Stimulated activated CD8-positive, alpha-beta memory T cell treated with anti-CD3 and anti-CD28 coated beads, Interleukin-7, amount 100 ng/mL, for 4 hours (primary cell): ENCODE data around the gene LGALS3.

Experiments used
- DNase-seq, 2 donors: peaks; one replicate each; pipeline ENCODE4 v3.0.0-alpha.2; 2020; ENCODE audit warnings: low read depth in 2 of 2

LGALS3 gene

DNA sequence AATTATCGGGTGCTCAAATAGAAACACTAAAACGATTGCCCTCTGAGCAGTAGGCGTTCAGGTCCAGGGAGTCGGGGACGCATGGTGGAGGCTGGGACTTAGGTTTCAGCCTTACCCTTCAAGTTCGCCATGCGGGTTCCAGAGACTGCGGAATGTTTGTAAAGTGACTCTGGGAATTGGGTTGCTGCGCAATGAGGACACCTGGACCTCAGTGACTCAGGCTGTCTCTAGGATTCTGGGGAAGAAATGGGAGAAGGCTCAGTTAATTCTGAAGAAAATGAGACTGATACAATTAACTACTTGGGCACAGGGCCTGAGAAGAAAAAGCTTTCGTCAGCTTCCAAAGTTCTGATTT is 1.1 kb downstream of the LGALS3 start:
- DNase-seq, result no peak

DNA sequence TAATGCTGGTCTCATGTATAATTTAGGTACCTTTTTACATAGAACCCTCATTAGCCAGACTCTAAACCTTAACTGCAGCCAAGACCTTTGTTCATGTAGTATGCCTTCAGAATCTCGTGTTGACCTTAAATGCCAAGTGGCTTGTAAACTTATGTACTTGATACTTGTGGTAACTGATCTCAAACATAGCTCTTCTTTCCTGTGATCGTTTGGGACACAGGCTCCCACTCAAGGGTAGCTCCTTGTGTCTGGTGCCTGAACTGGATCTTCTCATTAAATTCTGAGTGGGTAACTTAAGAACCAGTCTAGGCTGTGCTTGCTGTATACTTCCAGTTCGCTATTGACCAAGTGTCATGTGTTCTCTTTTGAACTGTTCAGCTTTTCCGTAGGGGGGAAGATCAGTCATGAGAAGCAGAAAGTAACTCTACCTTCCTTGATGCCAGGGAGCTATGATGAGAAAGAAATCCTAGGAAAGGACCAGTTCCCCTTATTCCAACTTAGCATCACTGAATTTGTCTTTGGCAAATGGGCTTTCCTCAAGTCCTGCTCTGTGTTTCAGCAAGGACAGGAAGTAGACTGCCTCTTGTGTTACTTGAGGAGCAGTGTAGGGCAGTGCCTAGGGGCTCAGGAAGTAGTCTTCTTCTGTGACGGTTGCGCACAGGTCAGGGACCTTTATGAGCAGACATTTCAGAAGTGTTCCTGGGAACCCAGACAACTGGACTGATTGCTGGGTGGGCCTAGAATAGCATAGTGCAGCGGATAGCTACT is 2.5 kb downstream of the LGALS3 start:
- DNase-seq, result no peak

DNA sequence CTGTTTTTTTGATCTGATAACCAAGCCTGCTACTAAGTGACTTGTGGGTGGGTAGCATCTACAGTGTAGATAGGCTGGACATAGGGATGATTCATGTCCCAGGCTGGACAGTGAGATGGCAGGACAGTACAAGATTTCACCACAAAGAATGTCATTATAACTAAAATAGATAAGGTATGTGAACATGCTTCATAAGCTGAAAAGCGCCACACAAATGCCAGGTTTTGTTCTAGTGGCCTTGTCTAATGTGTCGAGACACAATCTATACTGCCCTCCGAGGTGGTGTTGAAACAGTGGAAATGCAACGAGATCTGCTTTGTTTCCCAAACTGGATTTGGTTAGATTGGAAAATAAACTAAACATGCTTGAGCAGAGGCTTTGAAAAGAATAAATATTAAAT is 4.4 kb downstream of the LGALS3 start:
- DNase-seq, result no peak

DNA sequence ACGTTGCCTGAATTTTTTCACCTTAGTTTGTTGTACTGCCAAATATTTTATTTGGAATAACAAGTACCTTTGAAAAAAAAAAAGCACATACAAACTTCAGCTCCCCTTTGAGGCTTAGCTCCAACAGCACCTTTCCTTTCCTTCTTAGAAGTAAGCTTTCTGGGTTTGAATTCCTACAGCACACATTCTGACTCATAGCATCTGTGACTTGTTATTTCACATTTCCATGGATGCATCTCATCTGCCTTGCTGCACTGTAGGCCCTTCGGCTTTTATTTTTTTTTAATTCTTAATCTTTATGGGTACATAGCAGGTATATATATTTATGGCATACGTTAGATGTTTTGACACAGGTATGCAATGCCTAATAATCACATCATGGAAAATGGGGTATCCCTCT is 7.2 kb downstream of the LGALS3 start:
- no peak for DNase-seq

DNA sequence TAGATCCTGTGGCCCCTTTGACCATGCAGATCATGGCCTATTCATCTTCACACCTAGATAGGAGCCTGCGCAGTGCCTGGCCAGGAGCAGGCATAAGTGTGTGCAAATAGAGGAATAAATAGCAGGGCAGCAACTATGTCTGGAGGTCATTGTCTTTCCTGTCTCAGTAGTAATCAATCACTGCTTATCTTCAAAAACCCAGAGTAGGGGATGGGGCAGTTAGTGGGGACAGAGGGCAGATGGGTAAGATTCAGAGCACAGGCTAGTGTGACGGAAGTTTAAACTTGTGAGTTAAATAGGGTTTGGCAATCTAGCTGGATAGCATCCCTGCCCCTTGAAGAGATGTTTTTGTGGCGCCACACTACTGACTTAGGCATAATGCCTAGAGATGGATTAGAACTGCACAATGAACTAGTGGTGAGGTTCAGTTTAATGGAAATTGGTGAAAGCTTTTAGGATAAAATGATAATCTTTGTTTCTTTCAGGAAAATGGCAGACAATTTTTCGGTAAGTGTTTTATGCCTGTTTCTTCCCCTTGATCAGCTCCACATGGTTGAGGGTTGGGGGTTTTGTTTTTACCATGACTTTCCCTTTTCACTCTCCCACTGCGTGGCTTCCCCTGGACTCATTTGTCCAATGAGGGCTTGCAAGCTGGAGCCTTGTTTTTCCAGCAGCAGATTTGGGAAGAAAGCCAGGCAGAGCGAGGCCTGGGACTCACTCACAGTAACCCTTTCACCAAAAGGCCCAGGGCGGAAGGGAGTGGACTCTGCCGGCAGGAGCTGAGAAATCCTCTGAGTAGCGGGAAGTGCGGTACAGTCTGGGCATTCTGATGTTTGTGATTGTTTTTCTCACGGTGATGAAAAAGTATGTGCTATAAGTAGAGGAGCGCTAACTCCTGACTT is 8.1 kb downstream of the LGALS3 start:
- DNase-seq, result no peak

DNA sequence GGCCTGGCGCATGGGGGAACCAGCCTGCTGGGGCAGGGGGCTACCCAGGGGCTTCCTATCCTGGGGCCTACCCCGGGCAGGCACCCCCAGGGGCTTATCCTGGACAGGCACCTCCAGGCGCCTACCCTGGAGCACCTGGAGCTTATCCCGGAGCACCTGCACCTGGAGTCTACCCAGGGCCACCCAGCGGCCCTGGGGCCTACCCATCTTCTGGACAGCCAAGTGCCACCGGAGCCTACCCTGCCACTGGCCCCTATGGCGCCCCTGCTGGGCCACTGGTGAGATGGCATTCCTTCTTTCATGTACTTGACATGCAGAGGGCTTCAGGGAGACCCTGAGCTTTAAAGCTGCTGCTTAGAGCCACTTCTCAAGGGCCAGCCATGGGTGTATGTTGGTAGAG is 9.0 kb downstream of the LGALS3 start:
- DNase-seq, result no peak

DNA sequence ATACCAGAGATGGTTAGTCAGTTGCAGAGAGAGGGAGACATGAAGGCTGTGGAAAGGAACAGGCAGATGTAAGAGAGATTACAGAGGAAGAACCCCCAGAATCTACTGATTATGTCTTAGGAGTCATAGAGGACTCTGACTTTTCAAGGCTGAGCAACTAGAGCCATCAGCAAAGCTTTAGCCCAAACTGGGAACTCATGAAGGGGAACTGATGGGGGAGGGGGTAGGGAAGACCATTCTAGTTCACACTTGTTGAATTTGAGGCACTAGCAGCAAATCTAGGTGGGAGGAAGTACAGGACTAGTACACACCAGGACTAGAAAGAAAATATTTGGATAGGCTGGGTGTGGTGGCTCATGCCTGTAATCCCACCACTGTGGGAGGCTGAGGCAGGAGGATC is 10.1 kb downstream of the LGALS3 start:
- DNase-seq, result no peak

DNA sequence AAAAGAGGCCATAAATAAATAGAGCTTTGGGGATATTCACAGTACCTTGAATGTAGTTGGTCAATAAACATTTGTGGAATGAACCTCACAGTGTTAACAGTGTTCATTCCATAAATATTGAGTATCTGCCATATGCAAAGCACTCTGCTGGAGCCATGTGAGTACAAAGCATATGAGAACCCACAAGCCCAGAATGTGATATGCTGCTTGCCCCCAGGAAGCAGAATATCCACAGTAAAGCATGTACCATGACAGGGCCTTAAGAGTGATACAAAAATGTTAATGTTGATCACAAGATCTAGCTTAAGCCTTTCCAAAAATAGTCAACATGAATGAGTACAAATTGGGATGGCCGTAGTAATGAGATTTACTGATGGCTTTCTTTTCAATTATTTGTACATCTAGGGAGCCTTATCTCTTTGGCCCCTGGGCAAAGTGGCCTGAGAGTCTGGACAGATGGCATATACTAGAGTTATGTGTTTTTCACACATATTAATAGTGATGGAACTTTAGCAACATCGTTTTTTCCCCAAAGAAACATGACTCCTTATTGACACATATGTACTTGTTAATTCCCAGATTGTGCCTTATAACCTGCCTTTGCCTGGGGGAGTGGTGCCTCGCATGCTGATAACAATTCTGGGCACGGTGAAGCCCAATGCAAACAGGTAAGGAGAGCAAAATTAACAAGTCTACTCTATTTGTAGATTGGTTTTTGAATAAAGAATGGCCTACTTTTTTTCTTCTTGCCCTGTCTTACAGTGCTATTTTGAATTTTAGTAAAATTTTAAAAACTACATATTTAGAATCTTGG is 10.9 kb downstream of the LGALS3 start:
- DNase-seq, result no peak

DNA sequence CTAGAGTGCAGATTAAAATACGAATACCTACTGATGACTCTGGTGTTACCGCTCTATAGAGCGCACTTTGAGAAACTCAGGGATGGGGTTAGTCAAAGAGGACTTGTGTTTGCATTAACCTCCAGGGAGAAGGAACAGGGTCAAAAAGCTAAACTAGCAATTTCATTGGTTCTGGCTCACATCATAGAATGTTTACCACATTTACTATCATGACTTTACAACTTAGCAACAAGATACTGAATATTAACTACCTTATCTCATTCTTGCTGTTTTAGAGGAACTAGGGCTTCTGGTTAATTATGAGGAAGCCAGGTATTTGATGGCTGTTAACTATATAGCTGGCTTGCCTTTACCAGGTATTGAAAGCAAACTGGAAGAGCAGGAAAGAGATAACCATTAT is 12.8 kb downstream of the LGALS3 start:
- DNase-seq, result no peak

DNA sequence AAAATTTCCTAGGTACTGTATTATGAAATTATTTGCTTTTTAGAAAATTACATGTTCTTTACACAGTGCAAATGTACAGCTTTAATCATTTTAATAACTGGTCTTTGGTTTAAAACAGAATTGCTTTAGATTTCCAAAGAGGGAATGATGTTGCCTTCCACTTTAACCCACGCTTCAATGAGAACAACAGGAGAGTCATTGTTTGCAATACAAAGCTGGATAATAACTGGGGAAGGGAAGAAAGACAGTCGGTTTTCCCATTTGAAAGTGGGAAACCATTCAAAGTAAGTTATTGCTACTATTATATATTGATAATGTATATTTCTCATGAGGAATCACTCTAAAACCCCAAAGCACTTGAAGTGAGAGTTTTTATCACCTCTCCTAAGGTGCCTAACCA is 13.4 kb downstream of the LGALS3 start:
- DNase-seq, result no peak

DNA sequence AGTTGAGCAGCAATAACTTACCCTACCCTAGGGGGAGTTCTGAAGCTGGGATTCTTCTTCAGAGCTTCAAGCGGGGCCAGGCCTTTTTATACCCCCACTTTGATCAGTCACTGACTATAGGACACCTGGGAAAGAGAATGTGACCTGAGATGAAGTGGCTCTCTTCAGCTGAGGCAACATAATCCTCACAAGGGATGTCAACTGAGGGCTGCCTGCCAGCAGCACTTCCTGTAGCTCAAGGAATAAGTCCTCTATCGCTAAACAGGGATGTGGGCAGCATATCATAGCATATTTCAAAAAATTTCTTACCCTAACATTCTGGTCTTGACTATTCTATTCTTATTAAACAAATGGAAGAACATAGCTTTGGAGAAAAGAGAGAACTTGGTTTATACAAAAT is 17.4 kb downstream of the LGALS3 start:
- DNase-seq, result no peak

DNA sequence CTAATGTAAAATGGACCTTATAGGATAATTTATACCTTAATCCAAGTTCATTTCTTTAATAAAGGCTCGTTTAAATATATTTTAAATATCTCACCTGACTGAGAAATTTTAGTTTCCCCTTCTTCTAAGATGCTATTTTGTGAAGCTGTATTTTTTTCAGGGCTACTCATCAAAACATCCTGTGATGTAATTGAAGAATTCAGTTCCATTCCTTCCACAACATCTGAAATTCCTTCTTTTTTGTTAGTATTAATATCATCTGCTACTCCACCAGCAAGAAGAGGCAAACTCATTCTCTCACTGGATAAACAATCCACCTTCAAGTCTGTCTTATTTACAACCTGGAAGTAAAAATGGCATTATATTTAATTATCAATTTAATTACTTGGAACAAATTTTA is 22.5 kb downstream of the LGALS3 start:
- no peak for DNase-seq

DNA sequence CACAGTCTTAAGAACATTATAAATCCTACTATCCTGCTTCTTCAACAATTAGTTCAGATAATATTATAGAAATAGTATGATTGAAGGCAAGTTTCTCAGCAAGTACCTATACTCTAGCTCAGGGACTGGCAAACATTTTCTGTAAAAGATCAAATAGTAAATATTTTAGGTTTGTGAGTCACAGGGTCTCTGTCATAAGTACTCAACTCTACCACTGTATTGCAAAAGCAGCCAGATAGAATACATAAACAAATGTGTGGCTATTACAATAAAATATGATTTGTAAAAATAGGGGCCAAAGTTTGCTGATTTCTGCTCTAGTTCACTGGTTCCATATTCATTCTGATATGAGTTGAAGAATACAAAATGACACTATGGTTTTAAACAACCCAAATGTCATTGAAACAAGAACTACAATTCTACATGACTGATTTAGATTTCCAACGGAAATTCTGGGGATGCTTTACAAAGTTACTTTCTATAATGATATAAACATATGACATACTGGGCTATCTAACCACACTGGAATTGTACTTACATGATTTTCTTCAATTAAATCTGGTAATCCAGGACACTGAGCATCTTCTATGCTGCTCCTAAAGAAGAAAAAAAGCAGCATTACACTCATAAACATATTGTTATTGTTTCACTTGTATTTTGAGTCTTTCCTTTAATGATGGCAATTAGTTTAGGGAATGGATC is 23.2 kb downstream of the LGALS3 start:
- no peak for DNase-seq

DNA sequence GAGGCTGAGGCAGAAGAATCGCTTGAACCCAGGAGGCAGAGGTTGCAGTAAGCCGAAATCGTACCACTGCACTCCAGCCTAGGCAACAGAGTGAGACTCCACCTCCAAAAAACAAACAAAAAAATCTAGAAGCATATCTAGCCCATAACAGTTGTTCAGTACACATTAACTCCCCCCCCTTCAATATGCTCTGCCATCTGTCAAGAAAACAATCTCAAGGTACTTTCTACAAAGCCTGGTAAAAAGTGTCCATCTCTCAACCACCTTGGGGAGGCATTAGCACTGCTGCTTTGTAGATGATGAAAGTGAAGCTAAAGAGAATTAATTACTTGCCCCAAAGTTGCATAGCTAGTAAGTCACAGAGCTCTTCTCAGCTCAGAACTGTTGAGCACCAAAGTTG is 24.9 kb downstream of the LGALS3 start:
- no peak for DNase-seq

DNA sequence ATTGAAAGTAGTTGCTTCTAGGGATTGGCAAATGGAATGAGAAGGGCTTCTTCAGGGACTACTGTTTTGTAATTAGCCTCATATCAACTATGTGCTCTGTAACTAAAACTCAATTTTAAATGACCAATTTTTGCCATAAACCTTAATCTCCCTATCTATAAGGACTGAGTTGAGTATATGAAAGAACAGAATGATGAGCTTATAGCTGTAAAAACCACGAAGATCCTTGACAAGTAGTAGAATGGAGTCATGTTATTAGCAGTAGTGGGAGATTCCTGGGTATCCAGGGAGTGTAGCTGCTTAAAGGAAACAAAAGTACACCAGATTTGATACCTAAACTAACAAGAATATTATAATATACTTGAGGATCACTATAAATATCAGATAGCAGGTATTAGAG is 28.0 kb downstream of the LGALS3 start:
- no peak for DNase-seq

DNA sequence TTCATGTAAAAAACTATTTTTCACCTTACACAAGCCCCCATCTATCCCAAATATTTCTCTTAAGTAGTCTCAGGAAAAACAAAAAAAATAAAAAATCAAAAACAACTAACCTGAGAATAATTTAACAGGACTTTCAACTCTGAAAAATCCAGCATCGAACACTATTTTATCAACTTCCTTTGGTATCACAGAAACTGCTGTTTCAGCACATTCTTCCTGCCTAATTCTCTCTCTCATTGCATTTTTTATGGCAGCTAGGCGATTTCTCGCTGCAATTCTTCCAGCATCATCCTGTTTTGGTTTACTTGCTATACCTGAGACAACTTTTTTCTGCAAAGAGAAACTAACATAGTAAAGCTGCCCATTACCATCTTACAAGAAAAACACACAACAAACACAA is 29.4 kb downstream of the LGALS3 start:
- no peak for DNase-seq

DNA sequence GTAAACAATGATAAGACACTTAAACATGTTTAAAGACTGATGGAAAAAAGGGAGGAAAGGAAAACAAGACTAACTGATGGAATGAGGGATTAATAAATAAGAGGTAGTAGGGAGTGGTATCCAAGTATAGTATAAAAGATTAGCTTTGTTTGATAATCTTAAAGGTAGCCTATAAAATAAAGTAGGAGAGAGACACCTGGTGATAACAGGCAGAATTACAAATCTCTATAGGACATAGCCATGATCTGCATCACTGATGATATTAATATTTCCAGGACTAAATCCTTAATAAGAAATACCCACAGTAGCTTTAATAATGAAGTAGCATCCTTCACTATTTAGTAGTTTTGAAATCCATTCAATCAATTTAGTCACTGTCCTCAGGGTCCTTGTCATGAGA is 31.9 kb downstream of the LGALS3 start:
- no peak for DNase-seq

DNA sequence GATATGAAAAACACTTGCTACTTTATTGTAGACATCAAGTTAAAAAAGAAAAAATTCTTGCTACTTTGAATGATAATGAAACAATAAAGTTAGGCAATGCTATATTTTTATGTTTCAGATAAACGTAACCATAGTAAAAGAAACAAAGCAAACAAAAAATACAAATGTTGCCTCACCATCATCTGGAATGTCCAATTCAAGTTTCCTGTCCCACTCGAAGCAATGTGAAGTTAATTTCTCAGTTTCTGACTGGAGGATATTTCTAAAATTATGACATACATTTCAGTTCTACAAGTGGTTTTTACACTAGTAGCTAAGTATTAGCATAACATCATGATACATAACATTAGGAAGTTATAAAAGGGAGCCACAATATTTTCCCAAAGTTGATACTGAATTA is 41.5 kb downstream of the LGALS3 start:
- no peak for DNase-seq

DNA sequence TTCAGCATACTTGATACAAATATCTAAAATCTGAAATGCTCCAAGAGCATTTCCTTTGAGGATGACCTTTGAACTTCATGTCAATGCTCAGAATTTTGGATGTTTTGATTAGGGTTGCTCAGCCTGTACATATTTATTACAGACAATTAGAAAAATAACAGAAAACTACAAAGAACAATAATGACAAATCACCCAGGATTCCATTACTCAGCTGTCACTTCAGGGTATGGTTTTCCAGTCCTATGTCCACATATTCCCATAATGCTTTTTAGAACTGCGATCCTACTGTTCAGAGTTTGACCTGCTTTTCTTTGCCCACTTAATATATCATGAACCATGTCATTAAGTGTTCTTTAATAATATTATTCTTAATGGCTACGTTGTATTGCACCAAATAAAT is 51.0 kb downstream of the LGALS3 start:
- no peak for DNase-seq

DNA sequence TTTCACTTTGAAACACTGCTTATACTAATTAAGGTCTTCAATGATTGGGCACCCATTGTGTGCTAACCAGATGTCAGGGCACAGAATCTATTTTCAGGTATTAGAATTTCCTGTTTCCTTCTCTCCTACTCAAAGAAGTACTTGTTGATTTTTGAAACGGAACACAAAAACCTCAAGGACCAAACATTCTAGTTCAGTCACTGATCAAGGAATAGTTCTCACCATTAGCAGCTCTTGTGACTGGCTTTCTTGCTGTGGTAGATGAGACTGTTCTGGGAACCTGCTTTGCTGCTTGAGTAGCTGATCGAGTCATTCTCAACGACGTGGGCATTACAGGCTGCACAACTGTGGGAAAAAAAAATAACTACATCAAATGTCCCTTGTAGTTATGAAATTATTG is 51.4 kb downstream of the LGALS3 start:
- DNase-seq, result no peak

DNA sequence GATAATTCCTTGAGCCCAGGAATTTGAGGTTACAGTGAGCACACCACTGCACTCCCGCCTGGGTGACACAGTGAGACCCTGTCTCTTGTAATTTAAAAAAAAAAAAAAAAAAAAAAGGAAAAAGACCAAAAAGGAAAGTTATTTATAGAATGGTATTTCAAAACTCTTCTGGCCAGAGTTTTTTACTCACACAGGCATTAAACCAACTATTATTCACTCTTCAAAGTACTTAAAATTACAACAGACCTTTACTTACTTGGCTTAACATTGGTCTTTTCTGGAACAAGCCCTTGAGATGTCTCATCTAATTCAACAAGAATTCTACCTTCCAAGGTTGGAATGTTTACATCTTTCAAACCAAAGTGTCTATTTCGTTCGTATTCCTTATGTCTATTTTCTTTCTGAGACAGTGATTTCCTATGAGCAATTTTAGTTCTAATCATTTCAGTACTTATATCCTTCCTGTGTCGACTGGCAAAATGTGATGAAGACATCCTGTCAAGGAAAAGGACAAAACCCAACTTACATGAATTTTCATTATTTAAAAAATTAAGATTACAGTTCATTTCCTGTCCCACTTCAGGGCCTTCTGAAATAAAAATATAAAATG is 59.7 kb downstream of the LGALS3 start:
- DNase-seq, result no peak

DNA sequence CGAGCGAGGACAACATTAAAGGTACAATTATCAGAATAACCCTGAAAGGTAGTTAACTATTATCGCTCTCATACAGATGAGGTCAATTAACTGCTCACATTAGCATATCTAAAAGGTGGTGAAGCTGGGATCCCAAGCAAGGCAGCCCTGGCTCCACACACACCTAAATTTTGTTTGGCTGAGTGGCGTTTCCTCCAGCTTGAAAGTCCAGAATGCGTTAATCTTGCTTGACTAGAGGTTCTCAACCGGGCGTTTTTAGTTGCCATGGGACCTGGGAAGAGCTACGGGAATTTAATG is 61.8 kb downstream of the LGALS3 start:
- no peak for DNase-seq
